Measurements from ENCODE around the gene MEGF8. TPM values are rescaled to one million over a fixed set of nuclear protein-coding genes. Genes with fewer than 3 reads are reported as not detected.

Gene MEGF8
- total and polyA plus RNA-seq, 2 of the 8 experiments (the other 6 are each of a cell fraction or from before 2014, with no cell fraction given) = 13.0 to 23.7 TPM

GRCh38 chr19:42406111-42406510, 80.7 kb downstream of the MEGF8 start (continued):
- no peak for TF ChIP-seq NRF1 (IDR thresholded peaks at IDR 0.05; ENCODE audit: low read depth, low read length)
- no peak for TF ChIP-seq ASH2L (IDR thresholded peaks at IDR 0.05; ENCODE audit: low read length)
- no peak for TF ChIP-seq ATF3 (IDR thresholded peaks at IDR 0.05; ENCODE audit: insufficient read depth, low read depth, low read length)
- TF ChIP-seq SRF (IDR thresholded peaks at IDR 0.05; ENCODE audit: low read depth, low read length) = no peak
- TF ChIP-seq USF2 (IDR thresholded peaks at IDR 0.05; ENCODE audit: low read length) = no peak
- TF ChIP-seq HDAC2 (IDR thresholded peaks at IDR 0.05; ENCODE audit: borderline replicate concordance in 1 of 2, low read depth in 2 of 2, low read length in 2 of 2) = no peak
- TF ChIP-seq JUN (IDR thresholded peaks at IDR 0.05; ENCODE audit: low read depth, low read length) = no peak
